CD14-positive monocyte (primary cell): Measurements from ENCODE around the gene PRR16. TPM values are rescaled to one million over a fixed set of nuclear protein-coding genes. Genes with fewer than 3 reads are reported as not detected.

ENCODE experiments used
- DNase-seq, 3 donors: peaks; one replicate each; pipeline ENCODE4 v3.0.0-alpha.2; 2011 to 2022
- H2AFZ ChIP-seq: 2 replicates; pipeline ENCODE4 v1.6.0; 2012; ENCODE audit warnings: mild to moderate bottlenecking, low read depth, low read length, inconsistent platforms; ENCODE audit not compliant: insufficient read depth, poor library complexity, severe bottlenecking
- H3K27ac ChIP-seq, 2 donors: 1 replicate in 1 of 2; 2 replicates in 1 of 2; pipeline ENCODE4 v1.5.1; 2012 to 2013; ENCODE audit warnings: low read length in 2 of 2, control low read depth in 1 of 2, inconsistent platforms in 1 of 2, low read depth in 1 of 2, mild to moderate bottlenecking in 1 of 2
- H3K27me3 ChIP-seq, 2 donors: one replicate each; pipeline versions ENCODE4 v1.6.0 to v1.6.1; 2011 to 2013; ENCODE audit warnings: low read length in 2 of 2; ENCODE audit not compliant: control insufficient read depth in 2 of 2, insufficient read depth in 2 of 2
- H3K36me3 ChIP-seq, 2 donors: replicated peaks in 1 of 2; 1 replicate in 1 of 2; 2 replicates in 1 of 2; pipeline versions ENCODE4 v1.5.1 to v1.6.1; 2012 to 2013; ENCODE audit warnings: low read length in 2 of 2, control low read depth in 1 of 2, inconsistent platforms in 1 of 2, mild to moderate bottlenecking in 1 of 2; ENCODE audit not compliant: insufficient read depth in 2 of 2, control insufficient read depth in 1 of 2
- H3K4me1 ChIP-seq, 2 donors: 1 replicate in 1 of 2; 2 replicates in 1 of 2; pipeline versions ENCODE4 v1.5.1 to v1.6.1; 2012 to 2013; ENCODE audit warnings: low read length in 2 of 2, control low read depth in 1 of 2, inconsistent platforms in 1 of 2, mild to moderate bottlenecking in 1 of 2, moderate library complexity in 1 of 2; ENCODE audit not compliant: insufficient read depth in 2 of 2, control insufficient read depth in 1 of 2
- H3K4me2 ChIP-seq: replicated peaks from 2 replicates; pipeline ENCODE3; 2012; ENCODE audit warnings: low read length, moderate library complexity, mild to moderate bottlenecking; ENCODE audit not compliant: poor library complexity, severe bottlenecking; ENCODE audit errors: extremely low read depth
- H3K4me3 ChIP-seq, 3 experiments: fragments of 200-600 bp in 1 of 3; sonication (generic) in 1 of 3; replicated peaks in 1 of 3; 1 replicate in 2 of 3; 2 replicates in 1 of 3; pipeline ENCODE4 v1.5.1; 2011 to 2013; ENCODE audit warnings: low read length in 3 of 3, mild to moderate bottlenecking in 3 of 3, control low read depth in 2 of 3, low read depth in 2 of 3, inconsistent platforms in 1 of 3, moderate library complexity in 1 of 3
- H3K79me2 ChIP-seq: 2 replicates; pipeline ENCODE4 v1.6.0; 2012; ENCODE audit warnings: mild to moderate bottlenecking, control low read depth, inconsistent platforms, low read length, moderate library complexity; ENCODE audit not compliant: insufficient read depth
- H3K9ac ChIP-seq: 2 replicates; pipeline ENCODE4 v1.6.0; 2017; ENCODE audit warnings: low read length, mild to moderate bottlenecking; ENCODE audit not compliant: insufficient read depth, poor library complexity, severe bottlenecking
- H3K9me3 ChIP-seq, 2 donors: replicated peaks in 1 of 2; 1 replicate in 1 of 2; 2 replicates in 1 of 2; pipeline versions ENCODE4 v1.5.1 to v1.6.1; 2012 to 2013; ENCODE audit warnings: low read length in 2 of 2, control low read depth in 1 of 2; ENCODE audit not compliant: control insufficient read depth in 1 of 2, insufficient read depth in 1 of 2
- H4K20me1 ChIP-seq: 2 replicates; pipeline ENCODE4 v1.6.0; 2012; ENCODE audit warnings: mild to moderate bottlenecking, low read length, control low read depth, moderate library complexity; ENCODE audit not compliant: insufficient read depth
- H3K27ac Mint-ChIP-seq, 7 donors: one replicate each; pipeline ENCODE4 v1.8.0; 2020; ENCODE audit warnings: mild to moderate bottlenecking in 7 of 7, mixed read lengths in 7 of 7, moderate library complexity in 6 of 7, inconsistent platforms in 2 of 7
- H3K27me3 Mint-ChIP-seq, 3 donors: one replicate each; pipeline ENCODE4 v1.8.0; 2021 to 2022; ENCODE audit warnings: low read depth in 3 of 3, mild to moderate bottlenecking in 3 of 3, mixed read lengths in 3 of 3, moderate library complexity in 3 of 3, inconsistent platforms in 1 of 3
- H3K36me3 Mint-ChIP-seq, 2 donors: one replicate each; pipeline ENCODE4 v1.8.0; 2020; ENCODE audit warnings: mixed read lengths in 2 of 2, inconsistent platforms in 1 of 2, mild to moderate bottlenecking in 1 of 2
- H3K4me1 Mint-ChIP-seq: one replicate; pipeline ENCODE4 v1.8.0; 2020; ENCODE audit warnings: mild to moderate bottlenecking, mixed read lengths
- H3K4me3 Mint-ChIP-seq, 2 donors: one replicate each; pipeline ENCODE4 v1.8.0; 2020; ENCODE audit warnings: mild to moderate bottlenecking in 2 of 2, mixed read lengths in 2 of 2, moderate library complexity in 1 of 2
- H3K9me3 Mint-ChIP-seq, 7 donors: one replicate each; pipeline ENCODE4 v1.8.0; 2020 to 2022; ENCODE audit warnings: mixed read lengths in 7 of 7, mild to moderate bottlenecking in 6 of 7, moderate library complexity in 6 of 7, inconsistent platforms in 2 of 7
- CTCF ChIP-seq: fragments of 200-600 bp; IDR thresholded peaks from one replicate; pipeline ENCODE4 v1.8.0; 2022; ENCODE audit warnings: antibody characterized with exemption, mild to moderate bottlenecking
- WGBS: methylation state at CpG from one replicate; pipeline ENCODE4 v1.1.5; 2013; ENCODE audit warnings: missing lambda C conversion rate; ENCODE audit not compliant: insufficient coverage; 5-methylcytosine and 5-hydroxymethylcytosine counted together
- intact Hi-C, 2 donors: fragments of 100-400 bp; cut with micrococcal nuclease; formaldehyde crosslinking; loops; one replicate each; pipeline versions ENCODE4 v1.15.0 to v1.15.1; 2023
- polyA plus RNA-seq, 3 donors: library from polyadenylated mRNA; depleted of rRNA in 1 of 3; unstranded in 2 of 3; stranded (reverse) in 1 of 3; fragments of 300-500 nt in 2 of 3; fragments of >200 nt in 1 of 3; fragmentation: Illumina TruSeq in 2 of 3; gene quantifications; 1 replicate in 2 of 3; 2 replicates in 1 of 3; pipeline ENCODE4 v1.2.3, GENCODE V29; 2012 to 2021

The PRR16 gene
- polyA plus RNA-seq, 3 donors, result 0.14 to 0.74 (median 0.56) TPM

GRCh38 chr5:120615967-120616645 lies 152.0 kb downstream of the PRR16 start:
- no peaks in the 10 kb centered on the region for H3K4me1 Mint-ChIP-seq
- no CpG with 5 or more reads among the region's 7 CpGs for WGBS
- no peak for TF ChIP-seq CTCF
- H3K4me2 ChIP-seq, result no peak overlapping the region
- intact Hi-C loops, result no loop called here
- H3K9me3 Mint-ChIP-seq, result peaks cover 0 to 10% (median 2%) of the 10 kb centered on the region in 7 donors
- no peak overlapping the region for H3K27ac ChIP-seq
- H3K9ac ChIP-seq, result no peak overlapping the region
- no peaks in the 10 kb centered on the region for H3K27me3 ChIP-seq
- no peak overlapping the region for H3K4me3 ChIP-seq
- H3K79me2 ChIP-seq, result no peaks in the 10 kb centered on the region
- H3K36me3 ChIP-seq, result no peaks in the 10 kb centered on the region
- H3K27ac Mint-ChIP-seq, result no peak overlapping the region
- no peak overlapping the region for H3K4me3 Mint-ChIP-seq
- no peaks in the 10 kb centered on the region for H3K27me3 Mint-ChIP-seq
- H3K9me3 ChIP-seq, result peaks cover 0 to 7% of the 10 kb centered on the region in 2 donors
- H2AFZ ChIP-seq, result no peak overlapping the region
- H3K4me1 ChIP-seq, result no peaks in the 10 kb centered on the region
- no peaks in the 10 kb centered on the region for H3K36me3 Mint-ChIP-seq
- no peak for DNase-seq
- no peaks in the 10 kb centered on the region for H4K20me1 ChIP-seq

GRCh38 chr5:120621339-120621738 lies 157.2 kb downstream of the PRR16 start:
- WGBS, result 60% methylated on average over 1 of the region's 2 CpGs
- Histone ChIP-seq H4K20me1 (no peaks in the 10 kb centered on the region), H3K79me2 (no peaks in the 10 kb centered on the region), H2AFZ (no peak overlapping the region), H3K9ac (no peak overlapping the region), H3K36me3 (no peaks in the 10 kb centered on the region), H3K4me3 (no peak overlapping the region), H3K27ac (no peak overlapping the region), H3K4me2 (no peak overlapping the region), H3K9me3 (no peaks in the 10 kb centered on the region), H3K27me3 (no peaks in the 10 kb centered on the region), H3K4me1 (no peaks in the 10 kb centered on the region)
- Mint-ChIP-seq H3K4me1 (peaks cover 2% of the 10 kb centered on the region), H3K27me3 (peaks cover 0 to 1% (median 0%) of the 10 kb centered on the region in 3 donors), H3K9me3 (peaks cover 0 to 3% (median 0%) of the 10 kb centered on the region in 7 donors), H3K4me3 (no peak overlapping the region), H3K36me3 (no peaks in the 10 kb centered on the region), H3K27ac (no peak overlapping the region)
- no peak for TF ChIP-seq CTCF
- intact Hi-C loops, result no loop called here
- no peak for DNase-seq
